ELF-1 (cell line): ENCODE results near the gene PEX6.
"Not testable (repeated sequence)": the region's sequence is repeated elsewhere in the genome, so short reads cannot be mapped to it uniquely, and the experiment has no call there.

Experiments
- DNase-seq: peaks from one replicate; pipeline ENCODE4 v3.0.0-alpha.2; 2016; ENCODE audit warnings: low read depth, low spot score

PEX6 gene

DNA sequence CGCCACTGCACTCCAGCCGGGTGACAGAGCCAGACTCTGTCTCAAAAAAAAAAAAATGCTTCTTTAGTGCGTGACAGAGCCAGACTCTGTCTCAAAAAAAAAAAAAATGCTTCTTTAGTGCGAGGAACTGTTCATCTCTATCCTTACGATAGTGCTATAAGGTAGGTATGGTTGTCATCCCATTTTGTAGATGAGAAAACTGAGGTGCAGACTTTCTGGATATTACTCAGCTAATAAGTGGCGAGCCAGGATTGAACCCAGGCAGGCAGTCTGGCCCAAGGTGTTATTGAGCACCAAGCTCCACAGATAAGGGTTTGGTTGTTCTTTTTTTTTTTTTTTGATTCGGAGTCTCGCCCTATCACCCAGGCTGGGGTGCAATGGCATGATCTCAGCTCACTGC, 22.9 kb upstream of the PEX6 start:
- no peak for DNase-seq

DNA sequence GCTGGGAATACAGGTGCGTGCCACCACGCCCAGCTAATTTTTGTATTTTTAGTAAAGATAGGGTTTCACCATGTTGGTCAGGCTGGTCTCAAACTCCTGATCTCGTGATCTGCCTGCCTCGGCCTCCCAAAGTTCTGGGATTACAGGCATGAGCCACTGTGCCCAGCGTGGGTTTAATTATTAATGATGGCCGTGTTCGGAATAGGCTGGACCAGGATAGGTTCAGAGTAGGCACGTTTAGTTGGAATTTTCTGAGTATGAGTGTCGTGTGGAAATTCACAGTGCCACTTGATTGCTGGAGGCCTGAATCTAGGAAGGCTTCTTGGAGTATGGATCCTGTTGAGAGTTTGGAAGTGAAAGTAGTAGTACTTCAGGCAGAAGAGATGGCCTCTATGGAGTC, 19.2 kb upstream of the PEX6 start:
- not testable (repeated sequence) for DNase-seq

DNA sequence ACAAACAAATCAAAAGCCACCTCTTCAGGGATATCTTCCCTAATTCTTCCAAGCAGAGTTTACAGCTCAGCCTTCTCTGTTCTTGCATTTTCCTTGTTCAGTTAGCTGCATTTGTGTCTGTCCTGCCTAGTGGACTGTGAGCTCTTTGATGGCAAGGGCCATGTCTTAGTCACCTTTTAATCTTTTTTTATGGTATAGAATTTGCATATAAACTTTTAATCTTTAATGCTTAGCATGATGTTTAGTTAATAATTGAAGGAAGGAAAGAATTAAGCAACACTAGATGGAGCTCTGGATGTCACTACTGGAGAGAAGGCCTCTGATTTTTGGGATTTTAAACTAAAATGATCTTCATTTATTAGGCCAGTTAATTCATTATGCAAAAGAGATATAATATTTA, 17.5 kb upstream of the PEX6 start:
- DNase-seq, result no peak

DNA sequence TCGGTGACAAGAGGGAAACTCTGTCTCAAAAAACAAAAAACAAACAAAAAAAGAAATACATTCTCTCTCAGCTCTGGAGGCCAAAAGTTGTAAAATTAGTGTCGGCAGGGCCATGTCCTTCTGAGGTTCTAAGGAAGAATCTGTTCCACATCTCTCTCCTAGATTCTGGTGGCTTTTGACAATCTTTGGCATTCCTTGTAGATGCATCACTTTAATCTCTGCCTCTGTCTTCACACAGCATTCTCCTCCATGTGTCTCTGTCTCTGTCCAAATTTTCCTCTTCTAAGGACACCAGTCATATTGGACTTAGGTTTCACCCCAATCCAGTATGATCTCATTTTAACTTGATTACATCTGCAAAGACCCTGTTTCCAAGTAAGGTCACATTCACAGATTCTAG, 14.5 kb upstream of the PEX6 start:
- no peak for DNase-seq

DNA sequence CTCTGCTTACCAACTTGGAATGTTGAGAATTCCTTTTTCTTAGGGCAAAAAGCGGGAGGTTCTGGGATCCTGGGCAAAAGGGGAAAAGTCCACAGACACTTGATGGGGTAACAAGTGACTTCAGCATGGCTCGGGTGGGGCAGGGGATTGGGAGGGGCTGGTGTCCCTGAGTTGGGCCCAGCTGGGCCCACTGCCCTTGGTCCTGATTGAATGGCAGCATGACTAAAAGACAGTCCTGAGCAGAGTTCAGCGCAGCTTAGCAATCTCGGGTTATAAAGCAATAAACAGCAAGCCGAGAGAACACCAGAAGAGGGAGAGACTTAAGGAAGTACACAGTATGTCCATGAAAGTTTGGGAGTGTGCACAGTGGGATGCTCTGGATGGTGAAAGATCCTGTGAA, 10.9 kb upstream of the PEX6 start:
- no peak for DNase-seq

DNA sequence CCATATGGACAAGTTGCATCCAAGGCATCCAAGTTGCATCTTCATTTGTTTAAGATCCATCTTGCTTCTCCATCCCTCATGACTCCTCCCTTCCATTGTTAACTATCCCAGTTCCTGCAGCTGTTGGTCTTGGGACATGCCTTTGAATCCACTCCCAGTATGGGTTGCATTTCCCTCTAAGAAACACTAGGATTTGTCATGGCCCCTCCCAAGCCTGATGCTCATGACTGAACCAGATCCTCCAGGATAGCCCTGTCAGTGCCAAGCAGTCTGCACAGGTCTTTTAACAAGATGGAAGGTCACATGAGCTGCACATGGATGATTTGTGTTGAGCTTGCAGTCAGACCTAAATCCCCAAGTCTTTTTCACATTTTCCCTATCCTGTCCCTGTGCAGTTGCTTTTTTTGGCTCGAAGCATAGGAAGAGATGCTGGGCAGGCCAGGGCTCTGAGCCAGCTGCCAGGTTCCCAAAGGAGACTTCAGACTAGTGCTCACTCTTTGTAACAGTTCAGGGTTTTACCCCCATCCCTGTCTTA, 9.6 kb upstream of the PEX6 start:
- DNase-seq, result no peak

DNA sequence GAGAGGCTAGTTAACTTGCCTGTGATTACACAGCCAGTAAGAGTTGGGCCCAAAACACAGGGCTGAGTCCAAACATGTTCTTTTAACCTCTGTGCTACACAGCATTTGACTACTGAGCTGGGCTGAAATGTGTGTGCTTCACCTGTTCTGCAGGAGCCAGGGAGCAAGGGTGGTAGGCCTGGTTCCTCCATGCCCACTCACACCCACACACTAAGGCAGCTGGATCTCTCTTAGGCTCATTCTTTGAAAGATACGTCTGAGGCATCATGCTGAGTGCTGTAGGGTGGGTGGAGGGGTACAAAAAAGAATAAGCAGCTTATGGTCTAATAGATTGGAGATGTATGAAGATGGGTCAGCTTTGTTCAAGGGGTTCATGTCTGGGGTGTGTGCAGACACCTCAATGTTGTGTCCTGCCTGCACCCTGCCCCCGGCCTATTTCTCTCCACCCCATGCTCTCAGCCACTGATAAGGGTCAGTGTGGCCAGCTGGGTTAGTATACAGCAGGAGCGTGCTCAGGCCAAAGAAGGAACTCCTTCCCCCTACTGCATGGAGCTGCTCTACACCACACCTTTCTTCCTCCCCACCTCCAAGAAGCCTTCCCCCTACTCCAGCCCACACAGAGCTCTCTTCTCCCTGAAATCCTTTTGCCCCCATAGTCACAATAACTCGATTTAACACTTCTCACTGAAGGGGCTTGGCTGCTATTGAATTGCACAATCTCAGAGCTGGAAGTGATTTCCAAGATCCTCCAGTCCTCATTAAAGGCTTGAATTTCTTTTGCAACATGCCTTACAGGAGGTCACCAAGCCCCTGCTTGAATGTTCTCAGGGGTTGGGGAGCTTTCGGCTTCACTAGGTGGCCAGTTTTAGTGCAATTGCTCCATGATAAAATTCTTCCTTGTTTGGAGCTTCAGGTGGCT, 8.8 kb upstream of the PEX6 start:
- DNase-seq, result no peak

DNA sequence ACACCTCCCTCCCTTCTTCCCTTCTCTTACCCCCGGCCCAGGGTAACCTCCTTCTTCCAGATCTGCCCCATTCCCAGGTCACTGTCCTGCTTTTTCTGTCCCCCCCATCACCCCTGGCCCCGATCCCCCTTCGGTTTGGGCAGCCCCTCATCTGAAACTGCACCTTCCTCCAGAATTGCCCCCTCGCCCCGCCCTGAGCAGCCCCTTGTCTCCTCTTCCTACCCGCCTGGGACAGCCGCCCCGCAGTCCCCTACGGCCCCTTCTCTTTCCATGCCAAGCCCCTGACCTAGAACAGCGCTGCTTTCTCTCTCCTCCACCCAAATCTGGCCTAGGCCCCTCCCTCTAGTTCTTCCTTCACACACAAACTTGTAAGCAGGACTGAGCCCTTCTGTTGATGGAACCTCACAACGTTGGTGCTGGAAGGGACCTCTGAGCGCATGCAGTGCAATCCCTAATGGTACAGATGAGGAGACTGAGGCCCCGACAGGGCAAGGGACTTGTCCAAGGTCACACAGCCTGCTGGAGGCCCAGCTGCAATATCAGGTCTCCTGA, 6.0 kb upstream of the PEX6 start:
- DNase-seq, result peak; percentile 40

DNA sequence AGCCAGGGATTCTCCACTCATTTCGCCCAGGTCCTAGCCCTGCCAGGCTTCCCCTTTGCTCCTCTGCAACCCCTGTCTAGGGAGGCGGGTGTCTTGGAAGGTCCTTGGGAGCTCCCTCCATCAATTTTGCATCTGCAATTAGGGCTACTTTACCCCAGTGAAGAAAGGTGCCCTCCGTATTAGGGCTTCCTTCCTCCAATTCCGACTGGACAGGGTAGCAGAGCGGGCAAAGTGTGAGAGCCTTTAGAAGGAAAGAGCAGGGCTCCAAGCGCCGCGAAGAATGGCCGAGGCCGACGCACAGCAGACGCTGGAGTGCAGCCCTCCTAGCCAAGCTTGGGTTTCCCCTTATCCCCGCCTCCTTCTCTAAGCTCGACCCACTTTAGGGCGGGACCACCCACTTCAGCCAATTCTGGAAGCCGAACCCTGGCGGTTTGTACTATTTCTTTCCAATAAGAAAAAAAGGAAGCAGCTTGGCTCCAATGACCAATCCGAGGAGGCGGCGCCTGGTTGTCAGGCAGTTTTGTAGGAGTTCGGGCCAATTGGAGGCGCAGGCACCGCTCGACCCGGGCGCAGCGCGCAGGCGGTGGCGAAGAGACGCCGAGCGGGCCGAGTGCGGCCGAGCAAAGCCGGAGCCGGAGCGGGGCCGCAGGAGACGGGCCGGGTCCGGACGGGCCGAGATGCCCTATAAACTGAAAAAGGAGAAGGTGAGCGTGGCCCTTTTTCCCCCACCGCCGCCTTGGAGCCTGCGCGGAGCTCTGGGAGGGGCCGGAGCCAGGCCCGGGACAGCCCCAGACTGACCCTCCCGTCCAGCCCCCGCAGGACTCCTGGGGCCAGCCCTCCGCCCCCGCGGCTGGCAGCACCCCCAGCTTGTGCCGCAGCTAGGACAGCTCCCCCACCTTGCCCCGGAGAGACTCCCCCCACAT, 5.3 kb upstream of the PEX6 start, which contains the start of gene PPP2R5D:
TSS of gene PPP2R5D (plus strand) at position 570 of the 923 bp plus-strand sequence. CDS start at position 678, 108 bp downstream.
- DNase-seq, result peak; percentile 99

DNA sequence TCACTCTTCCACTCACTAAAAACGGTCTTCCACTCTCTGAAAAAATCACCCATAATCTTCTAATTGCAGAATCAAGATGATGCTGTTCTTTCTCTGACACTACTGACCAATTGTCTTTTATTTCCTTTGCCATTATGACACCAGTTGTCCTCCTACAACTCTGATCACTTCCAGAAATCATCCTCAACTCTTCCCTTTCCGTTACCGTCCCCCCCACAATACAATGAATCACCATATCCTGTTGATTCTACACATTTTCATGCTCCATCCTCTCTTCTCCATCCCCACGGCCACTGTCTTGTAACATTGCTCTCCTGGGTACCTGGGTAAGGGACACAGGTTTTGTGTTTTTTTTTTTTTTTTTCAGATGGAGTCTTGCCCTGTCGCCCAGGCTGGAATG, 2.9 kb upstream of the PEX6 start:
- no peak for DNase-seq

DNA sequence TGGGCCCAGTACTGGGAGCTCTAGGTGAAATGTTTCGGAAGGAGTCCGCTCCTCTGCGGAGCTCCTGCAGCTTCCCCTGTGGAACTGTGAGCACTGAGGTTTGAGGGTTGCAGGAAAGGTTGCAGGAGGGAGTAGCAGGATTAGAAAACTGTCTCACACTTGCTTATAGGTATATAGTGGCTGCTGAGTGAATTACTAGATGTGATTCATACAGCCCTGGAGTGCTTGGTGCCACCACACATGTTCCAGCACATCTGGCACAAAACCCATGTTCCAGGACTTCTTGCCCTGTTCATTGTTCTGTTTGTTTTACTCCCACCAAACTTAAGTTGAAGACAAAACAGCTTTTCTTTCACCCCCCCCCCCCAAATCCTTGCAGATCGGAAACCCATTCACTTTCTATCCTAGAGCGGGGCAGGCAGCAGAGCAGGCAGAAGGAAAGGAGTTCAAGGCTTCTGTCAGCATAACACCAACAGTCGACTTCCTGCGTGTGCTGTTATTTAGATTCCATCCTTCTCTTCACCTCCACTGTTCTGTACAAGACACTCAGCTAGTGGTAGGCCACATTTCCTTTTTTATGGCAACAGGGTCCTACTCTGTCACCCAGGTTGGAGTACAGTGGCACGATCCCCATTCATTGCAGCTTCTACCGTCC, 669 bp upstream of the PEX6 start:
- DNase-seq, result no peak

DNA sequence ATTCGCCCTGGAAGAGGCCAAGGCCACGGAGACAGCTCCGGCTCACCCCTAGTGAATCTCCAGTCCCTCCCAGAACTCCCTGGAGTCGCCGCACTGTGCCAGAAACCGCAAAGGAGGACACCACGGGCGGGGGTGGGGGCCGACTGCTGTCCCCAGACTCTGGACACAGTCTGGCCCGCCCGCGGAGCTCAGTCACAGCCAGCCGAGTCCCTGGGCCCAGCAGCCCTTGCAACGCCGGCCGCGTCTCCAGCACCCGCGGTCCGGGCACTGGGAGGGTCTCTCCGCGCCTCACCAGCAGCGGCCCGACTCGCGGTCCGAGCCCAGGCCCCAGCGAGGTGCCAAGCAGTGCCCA, 518 bp downstream of the PEX6 start:
- DNase-seq, result peak; percentile 54

DNA sequence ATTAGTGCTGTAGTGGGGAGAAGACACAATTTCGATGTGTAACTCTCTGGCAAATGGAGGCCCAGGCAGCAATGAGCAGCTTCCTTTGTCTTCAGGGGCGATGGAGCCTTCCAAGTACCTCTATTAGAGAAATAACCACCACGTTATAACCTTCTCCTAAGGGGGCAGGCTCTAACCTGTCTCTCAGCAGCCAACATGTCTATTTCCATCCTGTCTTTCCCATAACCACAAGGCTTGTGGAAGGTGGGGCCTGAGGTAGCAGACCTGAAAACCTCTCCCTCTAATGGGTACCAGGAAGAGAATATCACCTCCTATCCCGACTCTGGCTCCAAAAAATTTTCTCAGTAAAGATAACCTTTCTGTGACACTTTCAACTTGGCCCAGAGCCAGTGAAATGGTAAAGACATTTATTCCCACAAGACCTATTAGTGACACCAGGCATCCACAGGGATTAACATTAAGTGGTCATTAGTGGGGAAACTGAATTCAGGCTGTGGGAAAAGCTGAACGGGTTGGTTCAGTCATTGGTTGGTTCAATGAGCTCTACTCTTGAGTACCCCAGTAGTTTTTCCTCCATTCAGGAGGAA, 4.0 kb downstream of the PEX6 start:
- no peak for DNase-seq

DNA sequence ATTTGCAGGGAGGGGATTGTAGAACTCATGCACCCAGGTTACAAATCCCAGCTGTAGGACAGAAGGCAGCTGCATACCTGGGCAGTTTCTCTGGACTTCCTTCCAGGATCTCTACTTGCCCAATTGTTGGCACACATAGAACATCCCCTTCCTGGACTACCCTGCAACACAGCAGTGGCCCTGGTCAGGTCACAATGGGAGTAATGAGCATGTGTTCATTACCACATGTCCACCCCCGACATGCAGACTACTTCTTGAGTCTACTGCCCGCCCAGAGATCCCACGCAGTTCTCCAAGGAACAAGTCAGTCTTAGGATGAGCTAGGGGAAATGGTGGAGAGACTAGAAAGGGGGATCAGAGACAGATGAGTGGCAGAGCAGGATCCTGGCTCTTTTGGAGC, 5.1 kb downstream of the PEX6 start:
- DNase-seq, result no peak

DNA sequence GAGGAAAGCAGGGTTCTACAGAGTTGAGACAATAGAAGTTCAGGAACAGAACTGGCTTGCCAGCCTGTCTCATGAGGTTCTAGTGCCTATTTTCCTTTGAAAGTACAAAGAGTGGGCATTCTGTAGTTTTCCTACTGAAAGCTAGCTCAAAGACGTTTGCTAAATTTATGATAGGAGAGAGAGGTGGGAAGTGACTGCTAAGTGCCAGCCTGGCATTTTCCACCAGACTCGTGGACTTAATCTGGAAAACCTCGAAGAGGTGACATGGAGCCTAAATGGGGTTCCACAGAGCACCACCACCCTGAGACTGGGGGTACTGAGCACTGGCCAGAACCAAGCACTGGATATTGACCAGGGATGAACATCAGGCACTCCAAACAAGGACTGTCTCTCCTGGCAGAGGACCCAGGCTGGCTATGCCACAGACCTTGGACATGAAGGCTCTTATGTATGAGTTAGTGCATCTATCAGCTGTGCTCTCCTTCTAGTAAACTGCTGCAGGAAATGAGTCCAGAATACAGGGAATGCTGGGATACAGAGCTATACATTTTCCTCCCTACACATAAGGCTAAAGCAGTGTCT, 7.1 kb downstream of the PEX6 start:
- DNase-seq, result no peak

DNA sequence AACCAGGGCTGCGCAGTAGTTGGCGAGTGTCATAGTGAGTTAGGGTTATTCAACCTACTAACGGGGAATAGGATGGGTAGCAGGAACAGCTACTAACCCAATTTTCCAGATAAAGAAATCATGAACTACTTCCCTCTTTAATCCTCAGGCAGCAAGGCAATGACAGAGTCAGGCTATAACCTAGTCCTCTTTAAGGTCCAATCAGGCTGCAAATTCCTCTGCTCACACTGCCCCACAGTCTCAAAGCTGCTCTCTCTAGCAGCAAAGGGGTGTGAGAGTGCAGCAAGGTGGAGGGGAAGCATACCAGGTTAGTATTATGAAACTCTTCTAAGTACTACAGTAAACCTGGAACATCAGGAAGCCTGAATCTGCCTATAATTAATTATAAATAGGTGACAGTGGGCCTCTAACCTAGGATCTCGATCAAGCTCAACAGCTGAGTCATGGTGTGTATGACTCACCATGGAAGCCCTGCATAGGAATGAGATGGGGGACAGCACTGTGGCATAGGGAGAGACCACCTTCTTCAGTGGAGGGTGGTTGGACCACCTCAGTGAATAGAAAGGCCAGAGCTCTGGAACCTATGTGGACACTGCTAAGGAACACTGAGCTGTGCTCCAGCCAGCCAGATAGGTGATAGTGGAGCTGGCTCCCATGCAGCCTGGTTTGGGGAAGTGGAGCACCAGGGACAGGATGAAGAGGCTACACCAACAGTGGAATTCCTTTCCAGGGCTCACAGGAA, 7.9 kb downstream of the PEX6 start:
- peak; percentile 13 for DNase-seq

DNA sequence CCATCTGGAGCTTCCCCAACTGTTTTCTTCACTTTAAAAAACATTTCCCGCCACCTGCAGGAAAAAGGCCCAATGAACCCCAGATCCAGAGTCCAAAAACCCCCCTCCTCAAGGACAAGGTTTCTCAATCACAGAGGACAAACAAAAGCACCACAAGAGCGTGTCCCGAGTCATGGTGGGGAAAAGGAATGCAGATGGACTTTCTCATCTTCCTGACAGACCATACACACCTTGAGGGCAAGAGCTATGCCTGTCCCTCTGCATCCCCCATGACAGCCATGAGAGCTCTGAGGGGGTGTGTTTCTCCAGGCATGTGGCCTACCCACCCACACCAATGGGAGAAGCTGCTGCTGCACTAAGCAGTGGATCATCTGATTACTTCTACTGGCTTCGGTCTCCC, 9.0 kb downstream of the PEX6 start:
- DNase-seq, result peak; percentile 15

DNA sequence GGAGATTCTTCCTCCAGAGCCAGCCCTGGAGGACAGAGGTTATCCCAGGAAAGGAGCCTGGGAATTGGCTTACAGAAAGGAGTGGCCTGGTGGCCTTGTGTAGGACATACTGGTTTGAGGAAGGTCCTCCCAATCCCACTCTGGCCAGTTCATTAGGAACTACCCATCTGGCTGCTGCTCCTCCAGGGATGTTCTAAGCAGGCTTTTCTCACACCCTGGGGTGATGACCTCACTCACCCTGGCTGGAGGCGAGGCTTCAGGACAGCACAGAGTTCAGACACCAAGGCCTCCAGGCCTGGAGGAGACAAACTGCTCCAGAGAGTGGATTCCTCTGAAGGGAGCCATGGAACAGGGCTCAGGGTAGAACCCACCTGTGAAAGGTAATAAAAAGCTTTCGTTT, 9.6 kb downstream of the PEX6 start:
- peak; percentile 23 for DNase-seq

DNA sequence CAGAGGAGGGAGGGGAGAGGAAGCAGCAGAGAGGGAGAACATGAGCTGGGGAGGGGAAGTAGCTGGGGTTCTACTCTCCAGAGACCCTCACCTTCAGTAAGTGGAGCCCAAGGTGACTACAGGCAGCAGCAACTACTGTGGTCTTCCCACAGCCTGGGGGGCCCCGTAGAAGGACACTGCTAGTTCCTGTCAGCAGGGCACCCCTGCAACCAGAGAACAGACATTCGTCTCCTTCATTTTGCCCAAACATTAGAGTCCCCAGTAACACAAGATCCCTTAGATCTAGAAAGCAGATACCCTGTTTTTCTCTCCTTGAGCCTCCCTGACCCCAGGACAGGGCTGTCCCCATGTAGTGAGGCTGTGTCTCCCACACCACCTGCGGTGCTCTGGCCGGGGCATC, 10.2 kb downstream of the PEX6 start:
- no peak for DNase-seq

DNA sequence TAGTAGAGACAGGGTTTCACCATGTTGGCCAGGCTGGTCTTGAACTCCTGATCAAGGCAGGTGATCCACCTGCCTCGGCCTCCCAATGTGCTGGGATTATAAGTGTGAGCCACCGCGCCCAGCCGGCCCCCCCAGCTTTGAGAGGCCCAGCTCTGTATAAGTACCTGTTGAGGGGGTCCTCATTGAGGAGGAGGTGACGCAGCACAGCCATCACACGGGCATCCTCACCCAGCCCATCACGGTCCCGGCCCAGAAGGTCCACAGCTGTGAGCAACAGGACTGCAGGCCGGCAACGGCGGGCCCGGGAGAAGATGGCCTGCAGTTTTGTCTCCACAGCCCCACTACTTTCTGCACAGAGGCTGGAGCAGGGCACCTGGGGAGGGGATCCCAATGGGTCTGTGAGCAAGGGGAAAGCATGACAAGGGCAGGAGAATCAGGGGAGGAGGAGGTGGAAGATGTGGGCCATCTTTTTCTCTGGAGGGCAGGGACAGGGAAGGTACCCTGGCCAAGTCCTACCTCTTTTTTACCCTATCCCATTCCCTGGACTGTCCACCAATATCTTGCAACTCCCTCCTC, 10.8 kb downstream of the PEX6 start:
- DNase-seq, result no peak
